ENCODE data around the gene ZSCAN12. TPM values are rescaled to one million over a fixed set of nuclear protein-coding genes. Genes with fewer than 3 reads are reported as not detected.

Gene ZSCAN12
- total and polyA plus RNA-seq, 2 of the 13 experiments (the other 11 are each of a cell fraction or from before 2014, with no cell fraction given), result 2.8 to 8.9 TPM

DNA sequence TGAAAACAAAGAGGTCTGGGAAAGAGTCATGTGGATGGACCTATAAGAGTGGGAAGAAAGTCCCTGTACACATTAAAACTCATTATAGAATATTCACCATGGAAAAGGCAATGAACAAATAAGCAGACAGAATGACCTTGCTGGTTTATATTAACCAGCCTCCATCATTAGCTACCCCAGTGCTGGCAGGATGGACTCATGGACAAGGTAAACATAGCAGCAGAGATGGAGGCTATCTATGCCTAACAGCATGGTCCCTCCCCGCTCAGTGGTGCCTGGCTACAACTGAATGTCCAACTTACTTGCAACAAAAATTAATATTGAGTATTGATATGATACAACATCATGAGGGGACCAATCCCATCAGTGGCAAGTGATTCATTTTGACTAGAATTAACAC is 54.3 kb downstream of the ZSCAN12 start (continued):
- TF ChIP-seq ZFP1 (CRISPR knock-in tag; IDR thresholded peaks at IDR 0.05) (0 out of 2 replicates have a peak, but pooled peaks have one; percentile 41), REL (CRISPR knock-in tag; conservative IDR thresholded peaks at IDR 0.05) (no peak), HOXA3 (CRISPR knock-in tag; IDR thresholded peaks at IDR 0.05) (peak; percentile 66; the same call in 1 of the 2 replicates), FOXP1 (IDR thresholded peaks at IDR 0.05) (no peak), FOXP1 (CRISPR knock-in tag; IDR thresholded peaks at IDR 0.05) (peak; percentile 25; the same call in 1 of the 2 replicates), IKZF1 (IDR thresholded peaks at IDR 0.05) (no peak), ZNF121 (CRISPR knock-in tag; IDR thresholded peaks at IDR 0.05) (no peak), ZNF256 (CRISPR knock-in tag; conservative IDR thresholded peaks at IDR 0.05) (peak; percentile 52; the same call in 1 of the 2 replicates), GATAD2A (CRISPR knock-in tag; IDR thresholded peaks at IDR 0.05) (peak; percentile 86), MEF2D (CRISPR knock-in tag; IDR thresholded peaks at IDR 0.05) (0 out of 2 replicates have a peak, but pooled peaks have one; percentile 19), GABPA (IDR thresholded peaks at IDR 0.05; ENCODE audit: low read depth, low read length) (no peak), GABPA (CRISPR knock-in tag; IDR thresholded peaks at IDR 0.05; ENCODE audit: low read depth) (peak; percentile 49), HHEX (CRISPR knock-in tag; IDR thresholded peaks at IDR 0.05) (no peak), BHLHE40 (IDR thresholded peaks at IDR 0.05; ENCODE audit: low read length) (no peak), ZMYM4 (CRISPR knock-in tag; IDR thresholded peaks at IDR 0.05) (peak; percentile 75), GFI1 (CRISPR knock-in tag; IDR thresholded peaks at IDR 0.05; ENCODE audit: borderline replicate concordance) (0 out of 2 replicates have a peak, but pooled peaks have one; percentile 30), SOX6 (IDR thresholded peaks at IDR 0.05) (no peak), SOX6 (CRISPR knock-in tag; IDR thresholded peaks at IDR 0.05) (peak; percentile 66)
- TF ChIP-seq, protein P1, sequence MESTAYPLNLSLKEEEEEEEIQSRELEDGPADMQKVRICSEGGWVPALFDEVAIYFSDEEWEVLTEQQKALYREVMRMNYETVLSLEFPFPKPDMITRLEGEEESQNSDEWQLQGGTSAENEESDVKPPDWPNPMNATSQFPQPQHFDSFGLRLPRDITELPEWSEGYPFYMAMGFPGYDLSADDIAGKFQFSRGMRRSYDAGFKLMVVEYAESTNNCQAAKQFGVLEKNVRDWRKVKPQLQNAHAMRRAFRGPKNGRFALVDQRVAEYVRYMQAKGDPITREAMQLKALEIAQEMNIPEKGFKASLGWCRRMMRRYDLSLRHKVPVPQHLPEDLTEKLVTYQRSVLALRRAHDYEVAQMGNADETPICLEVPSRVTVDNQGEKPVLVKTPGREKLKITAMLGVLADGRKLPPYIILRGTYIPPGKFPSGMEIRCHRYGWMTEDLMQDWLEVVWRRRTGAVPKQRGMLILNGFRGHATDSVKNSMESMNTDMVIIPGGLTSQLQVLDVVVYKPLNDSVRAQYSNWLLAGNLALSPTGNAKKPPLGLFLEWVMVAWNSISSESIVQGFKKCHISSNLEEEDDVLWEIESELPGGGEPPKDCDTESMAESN (CRISPR knock-in tag; conservative IDR thresholded peaks at IDR 0.05), result no peak
- TF ChIP-seq, protein P2, sequence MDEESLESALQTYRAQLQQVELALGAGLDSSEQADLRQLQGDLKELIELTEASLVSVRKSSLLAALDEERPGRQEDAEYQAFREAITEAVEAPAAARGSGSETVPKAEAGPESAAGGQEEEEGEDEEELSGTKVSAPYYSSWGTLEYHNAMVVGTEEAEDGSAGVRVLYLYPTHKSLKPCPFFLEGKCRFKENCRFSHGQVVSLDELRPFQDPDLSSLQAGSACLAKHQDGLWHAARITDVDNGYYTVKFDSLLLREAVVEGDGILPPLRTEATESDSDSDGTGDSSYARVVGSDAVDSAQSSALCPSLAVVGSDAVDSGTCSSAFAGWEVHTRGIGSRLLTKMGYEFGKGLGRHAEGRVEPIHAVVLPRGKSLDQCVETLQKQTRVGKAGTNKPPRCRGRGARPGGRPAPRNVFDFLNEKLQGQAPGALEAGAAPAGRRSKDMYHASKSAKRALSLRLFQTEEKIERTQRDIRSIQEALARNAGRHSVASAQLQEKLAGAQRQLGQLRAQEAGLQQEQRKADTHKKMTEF (CRISPR knock-in tag; IDR thresholded peaks at IDR 0.05), result 0 out of 2 replicates have a peak, but pooled peaks have one; percentile 29
- TF ChIP-seq, protein P3, sequence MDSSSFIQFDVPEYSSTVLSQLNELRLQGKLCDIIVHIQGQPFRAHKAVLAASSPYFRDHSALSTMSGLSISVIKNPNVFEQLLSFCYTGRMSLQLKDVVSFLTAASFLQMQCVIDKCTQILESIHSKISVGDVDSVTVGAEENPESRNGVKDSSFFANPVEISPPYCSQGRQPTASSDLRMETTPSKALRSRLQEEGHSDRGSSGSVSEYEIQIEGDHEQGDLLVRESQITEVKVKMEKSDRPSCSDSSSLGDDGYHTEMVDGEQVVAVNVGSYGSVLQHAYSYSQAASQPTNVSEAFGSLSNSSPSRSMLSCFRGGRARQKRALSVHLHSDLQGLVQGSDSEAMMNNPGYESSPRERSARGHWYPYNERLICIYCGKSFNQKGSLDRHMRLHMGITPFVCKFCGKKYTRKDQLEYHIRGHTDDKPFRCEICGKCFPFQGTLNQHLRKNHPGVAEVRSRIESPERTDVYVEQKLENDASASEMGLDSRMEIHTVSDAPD (CRISPR knock-in tag; IDR thresholded peaks at IDR 0.05), result peak; percentile 74; the same call in 1 of the 2 replicates
- TF ChIP-seq, protein P4, sequence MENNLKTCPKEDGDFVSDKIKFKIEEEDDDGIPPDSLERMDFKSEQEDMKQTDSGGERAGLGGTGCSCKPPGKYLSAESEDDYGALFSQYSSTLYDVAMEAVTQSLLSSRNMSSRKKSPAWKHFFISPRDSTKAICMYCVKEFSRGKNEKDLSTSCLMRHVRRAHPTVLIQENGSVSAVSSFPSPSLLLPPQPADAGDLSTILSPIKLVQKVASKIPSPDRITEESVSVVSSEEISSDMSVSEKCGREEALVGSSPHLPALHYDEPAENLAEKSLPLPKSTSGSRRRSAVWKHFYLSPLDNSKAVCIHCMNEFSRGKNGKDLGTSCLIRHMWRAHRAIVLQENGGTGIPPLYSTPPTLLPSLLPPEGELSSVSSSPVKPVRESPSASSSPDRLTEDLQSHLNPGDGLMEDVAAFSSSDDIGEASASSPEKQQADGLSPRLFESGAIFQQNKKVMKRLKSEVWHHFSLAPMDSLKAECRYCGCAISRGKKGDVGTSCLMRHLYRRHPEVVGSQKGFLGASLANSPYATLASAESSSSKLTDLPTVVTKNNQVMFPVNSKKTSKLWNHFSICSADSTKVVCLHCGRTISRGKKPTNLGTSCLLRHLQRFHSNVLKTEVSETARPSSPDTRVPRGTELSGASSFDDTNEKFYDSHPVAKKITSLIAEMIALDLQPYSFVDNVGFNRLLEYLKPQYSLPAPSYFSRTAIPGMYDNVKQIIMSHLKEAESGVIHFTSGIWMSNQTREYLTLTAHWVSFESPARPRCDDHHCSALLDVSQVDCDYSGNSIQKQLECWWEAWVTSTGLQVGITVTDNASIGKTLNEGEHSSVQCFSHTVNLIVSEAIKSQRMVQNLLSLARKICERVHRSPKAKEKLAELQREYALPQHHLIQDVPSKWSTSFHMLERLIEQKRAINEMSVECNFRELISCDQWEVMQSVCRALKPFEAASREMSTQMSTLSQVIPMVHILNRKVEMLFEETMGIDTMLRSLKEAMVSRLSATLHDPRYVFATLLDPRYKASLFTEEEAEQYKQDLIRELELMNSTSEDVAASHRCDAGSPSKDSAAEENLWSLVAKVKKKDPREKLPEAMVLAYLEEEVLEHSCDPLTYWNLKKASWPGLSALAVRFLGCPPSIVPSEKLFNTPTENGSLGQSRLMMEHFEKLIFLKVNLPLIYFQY (CRISPR knock-in tag; IDR thresholded peaks at IDR 0.05; ENCODE audit: borderline replicate concordance), result peak; percentile 11; the same call in 1 of the 2 replicates
- TF ChIP-seq, protein P5, sequence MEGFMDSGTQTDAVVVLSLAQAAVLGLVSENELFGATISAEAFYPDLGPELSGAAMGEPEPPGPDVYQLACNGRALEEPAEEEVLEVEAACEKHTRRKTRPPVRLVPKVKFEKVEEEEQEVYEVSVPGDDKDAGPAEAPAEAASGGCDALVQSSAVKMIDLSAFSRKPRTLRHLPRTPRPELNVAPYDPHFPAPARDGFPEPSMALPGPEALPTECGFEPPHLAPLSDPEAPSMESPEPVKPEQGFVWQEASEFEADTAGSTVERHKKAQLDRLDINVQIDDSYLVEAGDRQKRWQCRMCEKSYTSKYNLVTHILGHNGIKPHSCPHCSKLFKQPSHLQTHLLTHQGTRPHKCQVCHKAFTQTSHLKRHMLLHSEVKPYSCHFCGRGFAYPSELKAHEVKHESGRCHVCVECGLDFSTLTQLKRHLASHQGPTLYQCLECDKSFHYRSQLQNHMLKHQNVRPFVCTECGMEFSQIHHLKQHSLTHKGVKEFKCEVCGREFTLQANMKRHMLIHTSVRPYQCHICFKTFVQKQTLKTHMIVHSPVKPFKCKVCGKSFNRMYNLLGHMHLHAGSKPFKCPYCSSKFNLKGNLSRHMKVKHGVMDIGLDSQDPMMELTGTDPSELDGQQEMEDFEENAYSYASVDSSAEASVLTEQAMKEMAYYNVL (CRISPR knock-in tag; IDR thresholded peaks at IDR 0.05; ENCODE audit: borderline replicate concordance), result peak; percentile 68; the same call in 1 of the 2 replicates

Data from HepG2 (cell line).